ENCODE results near the gene B4GALNT3. TPM values are rescaled to one million over a fixed set of nuclear protein-coding genes. Genes with fewer than 3 reads are reported as not detected.
A peak's percentile ranks its signal among the peaks of the same experiment; 100 is the strongest.

B4GALNT3 gene
- total and polyA plus RNA-seq, 2 of the 13 experiments (the other 11 are each of a cell fraction or from before 2014, with no cell fraction given): 3.2 to 4.4 TPM

GRCh38 chr12:570921-571794 is 111.4 kb downstream of the B4GALNT3 start (continued):
- TF ChIP-seq SAFB2 (CRISPR knock-in tag; IDR thresholded peaks at IDR 0.05; ENCODE audit: borderline replicate concordance, low read depth): no peak
- no peak for TF ChIP-seq ZNF749 (CRISPR knock-in tag; IDR thresholded peaks at IDR 0.05; ENCODE audit: borderline replicate concordance)
- no peak; the same call in 1 of the 2 replicates for TF ChIP-seq MTA1 (CRISPR knock-in tag; IDR thresholded peaks at IDR 0.05; ENCODE audit: borderline replicate concordance)
- no peak for TF ChIP-seq SRF (IDR thresholded peaks at IDR 0.05; ENCODE audit: low read depth, low read length)
- no peak for TF ChIP-seq ZNF33A (CRISPR knock-in tag; IDR thresholded peaks at IDR 0.05; ENCODE audit: borderline replicate concordance)
- no peak for TF ChIP-seq BATF2 (CRISPR knock-in tag; IDR thresholded peaks at IDR 0.05)
- TF ChIP-seq ZFP41 (CRISPR knock-in tag; IDR thresholded peaks at IDR 0.05; ENCODE audit: borderline replicate concordance): no peak
- TF ChIP-seq POLR2G (IDR thresholded peaks at IDR 0.05; ENCODE audit: low read depth, low read length): peak; percentile 32; the same call in 1 of the 2 replicates
- no peak for TF ChIP-seq ZBTB46 (CRISPR knock-in tag; IDR thresholded peaks at IDR 0.05; ENCODE audit: borderline replicate concordance)
- peak; percentile 95 for TF ChIP-seq HNRNPL (IDR thresholded peaks at IDR 0.05; ENCODE audit: low read depth, low read length)
- no peak for TF ChIP-seq IRX3 (CRISPR knock-in tag; IDR thresholded peaks at IDR 0.05; ENCODE audit: borderline replicate concordance, low read depth)
- no peak for TF ChIP-seq ZBTB44 (CRISPR knock-in tag; IDR thresholded peaks at IDR 0.05)
- TF ChIP-seq ZNF800 (CRISPR knock-in tag; IDR thresholded peaks at IDR 0.05): no peak
- no peak for TF ChIP-seq SOX13 (IDR thresholded peaks at IDR 0.05)
- peak in 1 of 2 experiments; percentile 88; a peak in 2 of 4 replicates for TF ChIP-seq SOX13 (CRISPR knock-in tag; conservative IDR thresholded peaks at IDR 0.05 in 1 of 2, IDR thresholded peaks at IDR 0.05 in 1 of 2)
- no peak for TF ChIP-seq ZNF430 (CRISPR knock-in tag; IDR thresholded peaks at IDR 0.05)
- no peak for TF ChIP-seq ZNF44 (CRISPR knock-in tag; IDR thresholded peaks at IDR 0.05)
- no peak for TF ChIP-seq TP53 (CRISPR knock-in tag; conservative IDR thresholded peaks at IDR 0.05)
- no peak; the same call in 1 of the 2 replicates for TF ChIP-seq KDM5B (CRISPR knock-in tag; IDR thresholded peaks at IDR 0.05; ENCODE audit: borderline replicate concordance)
- TF ChIP-seq SP4 (CRISPR knock-in tag; IDR thresholded peaks at IDR 0.05): no peak; the same call in 1 of the 2 replicates
- no peak for TF ChIP-seq RORA (CRISPR knock-in tag; IDR thresholded peaks at IDR 0.05)
- TF ChIP-seq ZNF670 (CRISPR knock-in tag; IDR thresholded peaks at IDR 0.05; ENCODE audit: borderline replicate concordance): no peak
- no peak for TF ChIP-seq ZFP37 (CRISPR knock-in tag; IDR thresholded peaks at IDR 0.05; ENCODE audit: borderline replicate concordance)
